Spinal cord (tissue), 10 donors: ENCODE measurements around the gene GOLGA6A. TPM values are rescaled to one million over a fixed set of nuclear protein-coding genes. Genes with fewer than 3 reads are reported as not detected.
"Not testable (repeated sequence)": the region's sequence is repeated elsewhere in the genome, so short reads cannot be mapped to it uniquely, and the experiment has no call there.

ENCODE experiments used
- DNase-seq, 6 donors: peaks; one replicate each; pipeline versions ENCODE4 v3.0.0 to v3.0.0-alpha.2; 2013 to 2015; ENCODE audit warnings: low spot score in 6 of 6, low read depth in 4 of 6
- H3K27ac ChIP-seq: one replicate; pipeline ENCODE4 v1.5.1; 2013; ENCODE audit warnings: low read depth, low read length, control low read depth
- H3K27me3 ChIP-seq: one replicate; pipeline ENCODE4 v1.6.1; 2013; ENCODE audit warnings: low read length; ENCODE audit not compliant: control insufficient read depth, insufficient read depth
- H3K36me3 ChIP-seq: one replicate; pipeline ENCODE4 v1.6.1; 2013; ENCODE audit warnings: low read length; ENCODE audit not compliant: control insufficient read depth, insufficient read depth
- H3K4me1 ChIP-seq: one replicate; pipeline ENCODE4 v1.6.1; 2013; ENCODE audit warnings: low read length; ENCODE audit not compliant: control insufficient read depth, insufficient read depth
- H3K4me3 ChIP-seq: one replicate; pipeline ENCODE4 v1.5.1; 2013; ENCODE audit warnings: low read depth, low read length, control low read depth
- H3K9me3 ChIP-seq: one replicate; pipeline ENCODE4 v1.6.1; 2013; ENCODE audit warnings: low read length; ENCODE audit not compliant: control insufficient read depth, insufficient read depth
- WGBS: methylation state at CpG from one replicate; pipeline ENCODE4 v1.1.5; 2013; ENCODE audit warnings: missing lambda C conversion rate; ENCODE audit not compliant: insufficient coverage; 5-methylcytosine and 5-hydroxymethylcytosine counted together
- long read RNA-seq, 4 donors: transcript quantifications; one replicate each; lab custom pipeline, GENCODE V29; 2026
- polyA plus RNA-seq, 2 donors: library from polyadenylated mRNA; unstranded; fragments of 120-200 nt; gene quantifications; one replicate each; pipeline ENCODE4 v1.2.1, GENCODE V29; 2013; ENCODE audit not compliant: insufficient read length in 2 of 2
- total RNA-seq, 2 donors: library from RNA; depleted of rRNA in 1 of 2; stranded (reverse); fragments of 120-200 nt in 1 of 2; fragments of >200 nt in 1 of 2; gene quantifications; one replicate each; pipeline versions ENCODE4 v1.2.3 to v1.2.4, GENCODE V29; 2013 to 2014
- donor health status: healthy.

Gene GOLGA6A, protein sequence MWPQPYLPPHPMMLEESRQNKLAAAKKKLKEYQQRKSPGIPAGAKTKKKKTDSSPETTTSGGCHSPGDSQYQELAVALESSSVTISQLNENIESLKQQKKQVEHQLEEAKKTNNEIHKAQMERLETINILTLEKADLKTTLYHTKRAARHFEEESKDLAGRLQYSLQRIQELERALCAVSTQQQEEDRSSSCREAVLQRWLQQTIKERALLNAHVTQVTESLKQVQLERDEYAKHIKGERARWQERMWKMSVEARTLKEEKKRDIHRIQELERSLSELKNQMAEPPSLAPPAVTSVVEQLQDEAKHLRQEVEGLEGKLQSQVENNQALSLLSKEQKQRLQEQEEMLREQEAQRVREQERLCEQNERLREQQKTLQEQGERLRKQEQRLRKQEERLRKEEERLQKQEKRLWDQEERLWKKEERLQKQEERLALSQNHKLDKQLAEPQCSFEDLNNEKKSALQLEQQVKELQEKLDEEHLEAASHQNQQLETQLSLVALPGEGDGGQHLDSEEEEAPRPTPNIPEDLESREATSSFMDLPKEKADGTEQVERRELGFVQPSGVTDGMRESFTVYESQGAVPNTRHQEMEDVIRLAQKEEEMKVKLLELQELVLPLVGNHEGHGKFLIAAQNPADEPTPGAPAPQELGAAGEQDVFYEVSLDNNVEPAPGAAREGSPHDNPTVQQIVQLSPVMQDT
- total RNA-seq, result under 1 TPM; 0.28 to 0.59 TPM
- polyA plus RNA-seq, result under 1 TPM in 1 of 2 donors, not detected in 1; 0.21 TPM
- long read RNA-seq, donor 1, result 0 reads
- long read RNA-seq, donor 2, result 0 reads
- long read RNA-seq, donor 3, result 0 reads
- long read RNA-seq, donor 4, result 0 reads

- H3K27me3 ChIP-seq, H3K4me3 ChIP-seq, H3K36me3 ChIP-seq, H3K4me1 ChIP-seq, DNase-seq, H3K9me3 ChIP-seq, H3K27ac ChIP-seq: not testable (repeated sequence)
- no CpG with 5 or more reads among the region's 7 CpGs for WGBS
Observed at GRCh38 chr15:74082450-74082849, at the start of gene GOLGA6A. GOLGA6A (minus strand) TSS chr15:74082550; CDS start chr15:74082509, 41 bp downstream.

DNA sequence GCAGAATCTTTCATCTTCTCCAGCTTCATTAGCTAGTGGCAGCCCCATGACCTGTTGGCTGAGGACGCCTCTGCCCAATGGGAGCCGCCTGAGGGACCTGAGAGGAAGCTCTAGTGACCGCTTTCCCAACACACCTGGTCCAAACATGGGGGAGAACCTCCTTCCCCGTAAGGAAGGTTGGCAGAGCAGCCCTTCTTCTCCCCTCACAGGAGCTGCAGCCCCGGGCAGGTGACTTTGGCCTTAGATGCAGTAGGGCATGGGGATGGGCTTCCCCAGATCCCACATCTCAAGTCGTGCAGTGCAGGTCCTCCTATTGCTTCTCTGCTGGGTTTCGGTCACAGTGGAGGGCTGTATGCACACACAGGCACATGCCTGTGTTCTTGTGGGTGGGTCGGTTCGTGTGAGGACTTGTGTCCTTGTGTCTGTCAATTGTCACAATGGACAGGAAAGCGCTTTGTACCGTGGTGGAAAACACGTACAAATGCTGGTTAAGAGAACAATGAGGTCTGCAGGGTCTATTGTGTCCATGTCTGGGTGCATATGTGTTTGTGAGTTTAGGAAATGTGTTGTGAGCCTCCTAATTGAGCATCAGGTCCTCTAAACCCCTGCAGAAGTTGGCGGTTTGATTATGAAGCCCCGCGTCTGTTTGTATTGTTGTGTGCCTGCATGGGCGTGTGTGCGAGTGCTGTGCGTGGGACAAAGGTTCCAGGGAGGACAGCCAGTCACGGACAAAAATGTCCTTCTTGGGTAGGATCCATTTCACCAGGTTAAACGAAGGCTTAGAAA, 49.5 kb upstream of the GOLGA6A start:
- H3K4me1 ChIP-seq, result peaks cover 89% of the 10 kb centered on the region
- DNase-seq, result peak in 2 of 6 donors; percentile 16 to 48
- H3K4me3 ChIP-seq, result no peak overlapping the region
- H3K9me3 ChIP-seq, result no peaks in the 10 kb centered on the region
- peaks cover 11% of the 10 kb centered on the region for H3K36me3 ChIP-seq
- WGBS, result 22% methylated on average over 17 of the region's 20 CpGs
- no peak overlapping the region for H3K27ac ChIP-seq
- H3K27me3 ChIP-seq, result peaks cover 97% of the 10 kb centered on the region

GRCh38 chr15:74130849-74131627, 48.7 kb upstream of the GOLGA6A start:
- H3K4me3 ChIP-seq, result peak overlapping the region; percentile 26
- H3K27me3 ChIP-seq, result peaks cover 95% of the 10 kb centered on the region
- no peak overlapping the region for H3K27ac ChIP-seq
- no peaks in the 10 kb centered on the region for H3K9me3 ChIP-seq
- WGBS, result 8% methylated on average over 23 of the region's 28 CpGs
- peak in 1 of 6 donors; percentile 57 for DNase-seq
- H3K4me1 ChIP-seq, result peaks cover 83% of the 10 kb centered on the region
- H3K36me3 ChIP-seq, result peaks cover 11% of the 10 kb centered on the region

GRCh38 chr15:74130155-74130848, 48.0 kb upstream of the GOLGA6A start, which contains the start of gene ISLR2:
ISLR2 (plus strand) TSS chr15:74130586; CDS start chr15:74132755, 2,169 bp downstream.
- WGBS, result under 1% methylated on average over 44 of the region's 53 CpGs
- Histone ChIP-seq H3K27ac (peak within 1 kb of the TSS; percentile 52), H3K36me3 (peaks cover 11% of the 10 kb centered on the region), H3K4me3 (peak within 1 kb of the TSS; percentile 45), H3K27me3 (peaks cover 90% of the 10 kb centered on the region), H3K4me1 (peaks cover 76% of the 10 kb centered on the region), H3K9me3 (no peaks in the 10 kb centered on the region)
- peak in 2 of 6 donors; percentile 57 to 90 for DNase-seq

DNA sequence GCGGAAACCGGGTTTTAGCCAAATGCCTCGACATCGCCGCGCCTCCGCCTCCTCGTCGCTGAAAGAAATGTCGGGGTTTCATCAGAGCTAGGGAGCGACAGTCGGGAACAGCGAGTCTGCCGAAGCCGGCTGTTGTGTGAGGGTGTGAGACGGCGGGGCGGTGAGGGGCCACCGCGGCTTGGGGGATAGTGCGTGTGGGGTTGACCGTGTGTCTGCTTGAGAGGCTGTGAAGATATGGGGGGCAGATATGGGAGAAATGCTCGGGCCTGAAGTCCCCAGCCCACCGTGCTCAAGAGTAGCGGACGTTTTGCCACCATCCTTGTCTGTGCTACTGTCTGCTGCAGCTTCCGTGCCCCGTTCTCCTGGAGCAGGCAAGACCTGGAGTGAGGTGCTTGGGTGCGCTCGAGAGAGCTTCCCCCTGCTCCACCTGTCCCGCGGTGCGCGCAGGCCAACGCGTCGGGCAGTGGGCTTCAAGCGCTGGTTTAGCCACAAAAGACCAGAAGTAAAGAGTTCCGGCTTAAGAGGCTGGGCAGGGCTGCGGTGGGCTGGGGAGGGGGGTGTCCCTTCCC, 47.3 kb upstream of the GOLGA6A start:
- no peaks in the 10 kb centered on the region for H3K9me3 ChIP-seq
- peaks cover 69% of the 10 kb centered on the region for H3K4me1 ChIP-seq
- WGBS, result 3% methylated on average over 34 of the region's 40 CpGs
- peaks cover 84% of the 10 kb centered on the region for H3K27me3 ChIP-seq
- peaks cover 11% of the 10 kb centered on the region for H3K36me3 ChIP-seq
- peak in 2 of 6 donors; percentile 54 to 79 for DNase-seq
- peak overlapping the region; percentile 52 for H3K27ac ChIP-seq
- peak overlapping the region; percentile 45 for H3K4me3 ChIP-seq

- Histone ChIP-seq H3K27me3 (peaks cover 77% of the 10 kb centered on the region), H3K36me3 (peaks cover 11% of the 10 kb centered on the region), H3K27ac (peak overlapping the region; percentile 80), H3K4me1 (peaks cover 63% of the 10 kb centered on the region), H3K4me3 (peak overlapping the region; percentile 45), H3K9me3 (no peaks in the 10 kb centered on the region)
- peak in 2 of 6 donors; percentile 49 to 84 for DNase-seq
- 5% methylated on average over 40 of the region's 43 CpGs for WGBS
Observed at GRCh38 chr15:74128785-74129585, 46.6 kb upstream of the GOLGA6A start.

DNA sequence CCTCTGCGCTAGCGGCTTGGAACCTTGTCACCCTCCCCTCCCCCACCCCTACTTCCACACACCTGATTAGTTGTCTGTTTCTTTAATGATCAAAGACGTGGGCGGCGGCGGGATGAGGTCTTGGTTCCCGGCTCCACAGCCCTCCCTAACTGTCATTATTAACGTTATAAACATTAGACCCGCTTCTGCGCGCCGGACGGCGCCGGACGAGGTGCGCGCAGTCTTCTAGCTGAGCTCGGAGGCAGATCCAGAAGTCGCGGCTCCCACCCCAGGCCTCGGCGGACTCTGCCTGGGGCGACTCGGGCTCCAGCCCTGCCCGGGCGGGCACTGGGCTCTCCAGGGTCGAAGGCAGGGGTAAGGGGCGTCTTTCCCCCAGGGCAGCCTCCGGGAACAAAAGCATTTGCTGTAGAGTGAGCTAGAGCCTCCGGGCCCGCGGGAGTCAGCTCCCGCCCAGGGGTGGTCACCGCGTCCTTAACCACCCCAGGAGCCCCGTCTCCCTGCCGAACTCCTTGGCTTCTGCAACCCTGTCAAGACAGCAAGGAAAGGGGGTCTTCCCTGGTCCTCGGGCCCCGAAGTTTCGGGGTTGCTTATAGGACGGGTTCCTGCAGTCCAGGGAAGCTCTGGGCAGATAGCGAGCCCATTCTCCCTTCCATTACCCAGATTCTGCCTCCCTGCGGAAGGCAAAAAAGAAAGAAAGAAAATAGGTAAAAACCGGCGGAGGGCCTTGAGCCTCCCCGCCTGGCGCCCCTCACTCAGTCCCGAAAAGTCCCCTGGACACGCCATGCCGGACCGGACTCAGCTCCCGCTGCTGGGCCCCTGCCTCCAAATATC, 45.8 kb upstream of the GOLGA6A start:
- 5% methylated on average over 50 of the region's 53 CpGs for WGBS
- peaks cover 69% of the 10 kb centered on the region for H3K27me3 ChIP-seq
- peaks cover 54% of the 10 kb centered on the region for H3K4me1 ChIP-seq

More for the DNA sequence above, 45.8 kb upstream of the GOLGA6A start:
- peak in 2 of 6 donors; percentile 6 to 33 for DNase-seq
- H3K9me3 ChIP-seq, result no peaks in the 10 kb centered on the region
- H3K4me3 ChIP-seq, result peak overlapping the region; percentile 45
- peaks cover 4% of the 10 kb centered on the region for H3K36me3 ChIP-seq
- peak overlapping the region; percentile 80 for H3K27ac ChIP-seq
